A549 (cell line): Measurements from ENCODE around the gene ACSF3. TPM values are rescaled to one million over a fixed set of nuclear protein-coding genes. Genes with fewer than 3 reads are reported as not detected.

ENCODE experiments used
- ATAC-seq, 2 experiments: fragments of 200-7000 bp in 1 of 2; fragments of >200 bp in 1 of 2; cut with Nextera tagmentation in 1 of 2; cut with Tn5 transposase in 1 of 2; 3 replicates each; pipeline versions ENCODE4 v1.8.0 to v1.9.1; 2018 to 2020; ENCODE audit warnings: mild to moderate bottlenecking in 1 of 2, moderate library complexity in 1 of 2
- CTCF ChIA-PET: fragments of 300-600 bp; sonication (Branson Sonifier 250); formaldehyde crosslinking; extraction: SDS; loops from one replicate; lab custom pipeline; 2021; ENCODE audit warnings: antibody characterized with exemption, inconsistent platforms; lab: Yijun Ruan, JAX
- POLR2A ChIA-PET: fragments of 350-600 bp; formaldehyde crosslinking; extraction: SDS; loops from one replicate; lab custom pipeline; 2021; ENCODE audit warnings: antibody characterized with exemption, inconsistent platforms; lab: Yijun Ruan, JAX
- DNase-seq, 2 experiments: peaks; one replicate each; pipeline versions ENCODE4 v3.0.0 to v3.0.0-alpha.2; 2011 to 2016; ENCODE audit warnings: low read depth in 1 of 2, low spot score in 1 of 2
- FAIRE-seq: peaks from 2 replicates; lab custom pipeline; 2011; peaks lifted over from hg19 to GRCh38; lab: Jason Lieb, UNC
- H3K27ac ChIP-seq, 2 experiments: fragments of >200 bp; sonication (Bioruptor Twin); formaldehyde crosslinking; 3 replicates each; pipeline ENCODE4 v1.5.1; 2016 to 2017
- H3K4me1 ChIP-seq: fragments of >200 bp; sonication (Bioruptor Twin); formaldehyde crosslinking; 3 replicates; pipeline ENCODE4 v1.6.1; 2016
- H3K4me2 ChIP-seq: fragments of >200 bp; sonication (Bioruptor Twin); formaldehyde crosslinking; 3 replicates; pipeline ENCODE4 v1.6.1; 2016
- H3K4me3 ChIP-seq: fragments of >200 bp; sonication (Bioruptor Twin); formaldehyde crosslinking; 3 replicates; pipeline ENCODE4 v1.5.1; 2016
- H3K9me3 ChIP-seq: fragments of >200 bp; sonication (Bioruptor Twin); formaldehyde crosslinking; 3 replicates; pipeline ENCODE4 v1.6.1; 2016
- BHLHE40 ChIP-seq: IDR thresholded peaks from 2 replicates; pipeline ENCODE4 v1.6.1; 2012; ENCODE audit warnings: low read depth, low read length, inconsistent platforms
- CBX8 ChIP-seq: fragments of 200-600 bp; sonication (generic); IDR thresholded peaks from 2 replicates; pipeline ENCODE4 v1.6.1; 2016
- EHF ChIP-seq: fragments of 250-450 bp; sonication (Bioruptor Pico); IDR thresholded peaks from 2 replicates; pipeline ENCODE4 v1.5.0; 2020; ENCODE audit warnings: mild to moderate bottlenecking
- ELK1 ChIP-seq: fragments of 150-350 bp; IDR thresholded peaks from 2 replicates; pipeline ENCODE4 v1.6.1; 2014; ENCODE audit warnings: low read depth, mild to moderate bottlenecking, low read length
- ESRRA ChIP-seq: fragments of 150-350 bp; IDR thresholded peaks from 2 replicates; pipeline ENCODE4 v1.6.1; 2014; ENCODE audit warnings: mild to moderate bottlenecking, low read length, borderline replicate concordance
- FOSL2 ChIP-seq, 2 experiments: fragments of 450-650 bp in 1 of 2; fragments of >200 bp in 1 of 2; sonication (Bioruptor Twin) in 1 of 2; formaldehyde crosslinking; IDR thresholded peaks; 2 replicates each; pipeline versions ENCODE4 v1.5.0 to v1.6.1; 2016 to 2020; ENCODE audit warnings: mild to moderate bottlenecking in 1 of 2, moderate library complexity in 1 of 2
- GATA3 ChIP-seq: IDR thresholded peaks from 2 replicates; pipeline ENCODE4 v1.6.1; 2012; ENCODE audit warnings: borderline replicate concordance
- HOXA7 ChIP-seq: fragments of 250-450 bp; sonication (Bioruptor Pico); IDR thresholded peaks from 2 replicates; pipeline ENCODE4 v1.5.0; 2020; ENCODE audit warnings: mild to moderate bottlenecking, moderate library complexity
- HOXB13 ChIP-seq: fragments of 250-450 bp; sonication (Bioruptor Pico); IDR thresholded peaks from 2 replicates; pipeline ENCODE4 v1.5.0; 2020; ENCODE audit warnings: low read depth, mild to moderate bottlenecking, moderate library complexity
- JUN ChIP-seq, 2 experiments: fragments of >200 bp; sonication (Bioruptor Twin); formaldehyde crosslinking; IDR thresholded peaks; 2 replicates in 1 of 2; 3 replicates in 1 of 2; pipeline ENCODE4 v1.6.1; 2016 to 2017
- KDM5A ChIP-seq: fragments of 200-600 bp; sonication (generic); IDR thresholded peaks from 2 replicates; pipeline ENCODE4 v1.6.1; 2016; ENCODE audit warnings: antibody characterized with exemption, mild to moderate bottlenecking
- MAZ ChIP-seq: fragments of 150-350 bp; IDR thresholded peaks from 2 replicates; pipeline ENCODE4 v1.6.1; 2014; ENCODE audit warnings: antibody characterized with exemption, low read depth, low read length, borderline replicate concordance
- NR3C1 ChIP-seq: fragments of >200 bp; sonication (Bioruptor Twin); formaldehyde crosslinking; IDR thresholded peaks from 3 replicates; pipeline ENCODE4 v1.6.1; 2017
- POLR2A ChIP-seq: IDR thresholded peaks from 2 replicates; pipeline ENCODE4 v1.6.1; 2012; ENCODE audit warnings: mild to moderate bottlenecking, low read length
- POLR2AphosphoS2 ChIP-seq: conservative IDR thresholded peaks from 2 replicates; pipeline ENCODE4 v1.6.1; 2012; ENCODE audit warnings: low read length, improper control_type of control experiment, inconsistent platforms
- SMC3 ChIP-seq: fragments of >200 bp; sonication (Bioruptor Twin); formaldehyde crosslinking; IDR thresholded peaks from 3 replicates; pipeline ENCODE4 v1.6.1; 2018; ENCODE audit warnings: inconsistent platforms
- SREBF2 ChIP-seq: fragments of 450-650 bp; IDR thresholded peaks from 2 replicates; pipeline ENCODE4 v1.6.1; 2014; ENCODE audit warnings: mild to moderate bottlenecking, moderate library complexity
- TFCP2L1 ChIP-seq: fragments of 250-450 bp; sonication (Bioruptor Pico); IDR thresholded peaks from 2 replicates; pipeline ENCODE4 v1.5.0; 2021; ENCODE audit warnings: mild to moderate bottlenecking
- TP53 ChIP-seq: fragments of 250-450 bp; sonication (Bioruptor Pico); IDR thresholded peaks from 2 replicates; pipeline ENCODE4 v1.5.0; 2021; ENCODE audit warnings: mild to moderate bottlenecking, moderate library complexity
- USF2 ChIP-seq: fragments of 450-650 bp; IDR thresholded peaks from 2 replicates; pipeline ENCODE4 v1.6.1; 2014; ENCODE audit warnings: antibody characterized with exemption
- ZC3H11A ChIP-seq: fragments of 450-650 bp; IDR thresholded peaks from 2 replicates; pipeline ENCODE4 v1.6.1; 2014; ENCODE audit warnings: antibody characterized with exemption, mild to moderate bottlenecking
- ZNF302 ChIP-seq: fragments of 250-450 bp; sonication (Bioruptor Pico); IDR thresholded peaks from 2 replicates; pipeline ENCODE4 v1.9.0; 2021; ENCODE audit warnings: inconsistent platforms, mild to moderate bottlenecking, moderate library complexity
- WGBS: methylation state at CpG from one replicate; pipeline ENCODE4 v1.1.6; 2017; ENCODE audit errors: missing lambda C conversion rate; 5-methylcytosine and 5-hydroxymethylcytosine counted together
- polyA plus RNA-seq, 4 experiments: library from polyadenylated mRNA; depleted of rRNA in 3 of 4; stranded (reverse); fragments of >200 nt; fragmentation: RNase III in 1 of 4; extraction: RNeasy Plus Mini Kit Qiagen cat#74134 plus additional on column Dnase treatment in 1 of 4; gene quantifications; 2 replicates in 3 of 4; 3 replicates in 1 of 4; pipeline ENCODE4 v1.2.3, GENCODE V29; 2011 to 2017

ACSF3 gene
- polyA plus RNA-seq, 2 of the 4 experiments (the other 2 are of a cell fraction), result 9.8 to 13.1 TPM

GRCh38 chr16:89139907-89140361, 46.3 kb downstream of the ACSF3 start:
- Histone ChIP-seq H3K9me3 (no peaks in the 10 kb centered on the region), H3K4me3 (no peak overlapping the region), H3K27ac (no peak overlapping the region), H3K4me2 (no peak overlapping the region), H3K4me1 (no peaks in the 10 kb centered on the region)
- POLR2A ChIA-PET, result no interaction called here
- CTCF ChIA-PET, result no interaction called here
- DNase-seq (no peak), FAIRE-seq (no peak), ATAC-seq (no peak)
- 92% methylated on average over 11 of the region's 12 CpGs for WGBS
- TF ChIP-seq GATA3, result no peak
- TF ChIP-seq CBX8, result no peak
- no peak for TF ChIP-seq JUN (IDR thresholded peaks at IDR 0.05)
- no peak for TF ChIP-seq ZC3H11A
- no peak for TF ChIP-seq HOXB13 (CRISPR knock-in tag)
- no peak for TF ChIP-seq USF2
- no peak for TF ChIP-seq NR3C1
- TF ChIP-seq ELK1, result no peak
- TF ChIP-seq SREBF2, result no peak
- TF ChIP-seq TFCP2L1 (CRISPR knock-in tag), result no peak
- TF ChIP-seq FOSL2 (IDR thresholded peaks at IDR 0.05), result no peak
- TF ChIP-seq FOSL2 (CRISPR knock-in tag; IDR thresholded peaks at IDR 0.05), result no peak
- no peak for TF ChIP-seq ESRRA
- no peak for TF ChIP-seq EHF (CRISPR knock-in tag)
- no peak for TF ChIP-seq SMC3
- no peak for TF ChIP-seq HOXA7 (CRISPR knock-in tag)
- no peak for TF ChIP-seq MAZ

- 94% methylated on average over 10 of the region's 13 CpGs for WGBS
- POLR2A ChIA-PET, result no interaction called here
- H3K4me2 ChIP-seq, result no peak overlapping the region
- no peak for ATAC-seq
- TF ChIP-seq TP53 (no peak), JUN (IDR thresholded peaks at IDR 0.05) (no peak), BHLHE40 (no peak), ZNF302 (no peak), POLR2A (no peak), POLR2AphosphoS2 (no peak), GATA3 (no peak)
- H3K27ac ChIP-seq, result no peak overlapping the region
- H3K4me1 ChIP-seq, result no peaks in the 10 kb centered on the region
- H3K9me3 ChIP-seq, result no peaks in the 10 kb centered on the region
- CTCF ChIA-PET, result no interaction called here
- DNase-seq, result no peak
- H3K4me3 ChIP-seq, result no peak overlapping the region
- FAIRE-seq, result no peak
Observed at GRCh38 chr16:89140401-89140800, 46.7 kb downstream of the ACSF3 start.

- WGBS, result 95% methylated on average over 25 of the region's 31 CpGs
- CTCF ChIA-PET, result interaction anchor here (1.0 to 1.3 kb wide), 2 partner anchors 11 to 75 kb away, joined by 3 read pairs; no protein-coding TSS in a partner anchor
- Histone ChIP-seq H3K4me2 (no peak overlapping the region), H3K9me3 (no peaks in the 10 kb centered on the region)
- no peak for FAIRE-seq
- TF ChIP-seq FOSL2 (IDR thresholded peaks at IDR 0.05), result no peak
- TF ChIP-seq FOSL2 (CRISPR knock-in tag; IDR thresholded peaks at IDR 0.05), result no peak
- no peak for TF ChIP-seq KDM5A
- TF ChIP-seq, all 56 proteins: peak for 0
- Histone ChIP-seq H3K27ac (no peak overlapping the region), H3K4me3 (no peak overlapping the region), H3K4me1 (no peaks in the 10 kb centered on the region)
- DNase-seq (no peak), ATAC-seq (no peak)
- POLR2A ChIA-PET, result no interaction called here
Observed at GRCh38 chr16:89140981-89141883, 47.6 kb downstream of the ACSF3 start.
